GM10847 (cell line): ENCODE data around the gene GP5.

Experiments used
- POLR2A ChIP-seq: IDR thresholded peaks from 2 replicates; pipeline ENCODE4 v1.6.1; 2011; ENCODE audit not compliant: insufficient read length; ENCODE audit errors: extremely low read depth

The GP5 gene

DNA sequence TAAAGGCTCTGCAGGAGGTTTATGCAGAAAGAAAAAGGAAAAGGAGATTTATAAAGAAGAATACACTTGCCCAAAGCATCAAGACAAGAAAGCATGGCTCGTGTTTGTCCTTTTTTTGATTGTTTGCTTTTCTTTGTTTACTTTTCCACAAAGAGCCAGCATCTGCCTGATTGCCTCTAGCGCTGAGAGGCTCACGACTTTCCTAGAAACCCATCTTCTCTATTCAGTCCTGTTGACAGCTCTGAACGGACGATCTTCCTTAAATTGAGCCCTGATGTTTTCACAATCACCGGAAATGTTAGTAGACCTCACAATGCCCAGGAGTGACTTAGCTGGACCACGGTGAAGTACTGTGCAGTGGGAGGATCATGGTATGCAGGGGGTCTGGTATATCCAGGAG is 12.4 kb downstream of the GP5 start:
- TF ChIP-seq POLR2A: no peak

DNA sequence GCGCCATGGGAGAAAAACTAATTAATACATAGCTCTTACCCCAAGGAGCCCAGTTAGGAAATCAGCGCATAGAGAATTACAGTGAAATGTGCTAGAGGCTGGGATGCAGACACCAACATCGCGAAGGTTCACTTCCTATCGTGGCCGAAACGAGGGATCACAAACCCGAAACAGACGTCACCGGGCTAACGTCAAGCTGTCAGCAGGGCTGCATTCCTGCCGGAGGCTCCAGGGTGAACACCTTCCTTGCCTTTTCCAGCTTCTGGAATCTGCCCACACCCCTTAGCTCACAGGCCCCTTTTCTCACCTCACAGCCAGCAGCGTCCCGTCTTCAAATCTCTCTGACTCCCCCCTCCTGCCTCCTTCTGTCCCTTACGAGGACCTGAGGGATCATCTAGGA is 13.0 kb downstream of the GP5 start:
- no peak for TF ChIP-seq POLR2A

DNA sequence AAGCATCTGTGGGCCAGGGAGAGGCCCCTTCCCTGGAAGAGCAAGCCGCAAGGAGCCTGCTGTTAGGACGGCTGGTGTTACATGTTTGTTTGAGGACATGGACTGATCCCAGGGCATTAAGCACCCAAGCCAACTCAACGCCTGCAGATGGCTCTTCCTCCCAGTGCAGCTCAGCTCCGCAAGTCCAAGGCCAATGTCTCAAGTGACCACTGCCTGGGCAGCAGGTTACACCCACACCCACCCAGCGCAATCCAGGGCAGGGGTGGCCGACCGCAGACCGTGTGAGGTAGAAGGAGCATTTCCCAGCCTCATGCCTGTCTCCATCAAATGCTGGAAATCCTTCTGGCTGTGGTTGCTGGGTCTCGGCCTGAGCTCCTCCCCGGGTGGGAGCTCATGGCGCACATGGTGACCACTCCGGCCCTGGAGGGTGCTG is 14.5 kb downstream of the GP5 start:
- TF ChIP-seq POLR2A: no peak

DNA sequence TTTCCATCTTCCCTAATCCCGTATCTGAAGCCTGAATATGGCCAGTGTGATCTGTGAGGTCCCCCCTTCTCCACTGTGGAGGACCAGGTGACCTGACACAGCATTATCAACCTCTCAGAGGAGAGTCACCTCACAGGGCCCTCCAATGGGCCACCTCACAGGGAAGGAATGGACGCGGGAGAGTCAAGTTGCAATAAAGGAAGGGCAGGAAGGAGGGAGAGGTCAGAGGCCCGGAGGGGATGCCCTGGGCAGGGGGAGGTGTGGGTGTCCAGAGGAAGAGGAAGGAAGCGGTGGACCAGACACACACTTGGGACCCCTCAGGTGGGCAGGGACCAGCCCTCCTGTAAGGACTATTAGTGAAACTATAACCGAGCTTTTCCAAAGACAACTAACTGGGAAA is 14.9 kb downstream of the GP5 start:
- TF ChIP-seq POLR2A: no peak

DNA sequence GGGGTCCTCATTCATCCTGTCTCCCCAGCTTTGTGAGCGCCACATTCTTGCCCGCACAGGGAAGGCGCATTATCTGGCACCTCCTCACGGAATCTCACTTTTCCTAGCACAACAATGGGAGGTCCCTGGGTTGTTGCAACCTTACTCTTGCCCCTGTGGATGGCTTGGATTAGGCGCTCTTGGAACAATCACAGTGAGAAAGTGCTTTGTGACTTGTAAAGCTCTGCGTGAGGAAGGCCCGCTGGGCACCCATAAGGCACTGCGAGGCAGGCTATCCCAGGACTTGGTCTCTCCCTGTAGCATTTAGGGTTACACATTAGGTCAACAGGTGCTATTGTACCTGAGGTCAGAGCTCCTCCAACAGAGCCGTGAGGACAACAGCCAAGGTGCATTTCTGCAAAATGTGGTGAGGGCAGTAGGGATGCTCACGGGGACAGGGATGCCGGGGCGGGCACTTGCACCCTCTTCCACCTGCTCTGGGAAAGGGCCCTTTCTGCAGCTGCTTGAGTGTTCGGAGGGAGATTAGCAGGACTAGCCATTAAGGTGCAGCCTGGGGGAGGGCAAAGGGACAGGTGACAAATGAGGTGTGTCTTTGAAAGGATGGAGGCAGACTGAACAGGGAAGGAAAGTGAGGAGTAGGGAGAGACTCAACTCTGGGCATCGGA is 15.7 kb downstream of the GP5 start:
- TF ChIP-seq POLR2A: no peak

DNA sequence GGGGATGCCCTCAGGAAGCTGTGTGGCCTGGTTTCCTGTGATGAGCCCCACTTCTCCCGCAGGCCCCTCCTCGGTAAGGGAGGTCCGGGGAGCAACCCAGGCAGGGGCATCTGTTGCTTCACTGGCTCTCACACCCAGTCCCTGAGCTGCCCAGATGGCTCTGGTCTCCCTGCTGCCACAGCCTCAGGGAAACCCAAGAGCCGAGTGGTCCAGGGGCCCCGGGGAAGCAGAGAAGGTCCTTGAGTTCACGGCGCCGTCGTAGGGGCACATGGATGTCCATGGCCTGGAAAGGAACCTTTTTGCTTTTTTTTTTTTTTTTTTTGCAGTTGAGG is 16.2 kb downstream of the GP5 start:
- no peak for TF ChIP-seq POLR2A

DNA sequence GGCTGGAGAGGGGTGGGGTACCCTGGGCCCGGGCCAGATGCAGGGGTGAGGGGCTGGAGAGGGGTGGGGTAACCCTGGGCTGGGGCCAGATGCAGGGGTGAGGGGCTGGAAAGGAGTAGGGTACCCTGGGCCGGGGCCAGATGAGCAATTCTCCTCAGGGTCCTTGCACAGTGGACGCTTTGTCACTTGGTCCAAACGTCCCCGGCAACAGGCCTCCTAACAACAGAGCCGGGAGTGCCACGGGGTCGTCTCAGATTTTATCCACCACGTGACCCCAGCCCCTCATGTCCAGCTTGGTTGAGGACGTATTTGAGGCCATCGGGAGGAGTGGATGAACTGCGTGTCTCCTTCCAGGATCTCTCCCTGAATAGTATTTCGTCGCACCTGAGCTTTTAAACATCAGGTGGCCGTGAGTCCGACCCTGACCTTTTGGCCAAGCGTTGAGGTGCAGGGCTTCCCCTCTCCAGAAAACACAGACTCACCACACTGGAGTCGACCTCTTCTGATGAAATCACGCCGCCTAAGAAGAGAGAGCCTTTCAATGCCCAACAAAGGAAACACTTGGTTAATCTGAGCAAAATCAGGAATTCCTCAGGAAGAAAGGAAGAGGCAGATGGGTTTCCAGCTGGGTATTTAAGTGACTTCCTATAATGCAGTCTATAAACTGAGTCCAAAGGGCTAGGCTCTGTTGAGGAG is 16.7 kb downstream of the GP5 start:
- no peak for TF ChIP-seq POLR2A

DNA sequence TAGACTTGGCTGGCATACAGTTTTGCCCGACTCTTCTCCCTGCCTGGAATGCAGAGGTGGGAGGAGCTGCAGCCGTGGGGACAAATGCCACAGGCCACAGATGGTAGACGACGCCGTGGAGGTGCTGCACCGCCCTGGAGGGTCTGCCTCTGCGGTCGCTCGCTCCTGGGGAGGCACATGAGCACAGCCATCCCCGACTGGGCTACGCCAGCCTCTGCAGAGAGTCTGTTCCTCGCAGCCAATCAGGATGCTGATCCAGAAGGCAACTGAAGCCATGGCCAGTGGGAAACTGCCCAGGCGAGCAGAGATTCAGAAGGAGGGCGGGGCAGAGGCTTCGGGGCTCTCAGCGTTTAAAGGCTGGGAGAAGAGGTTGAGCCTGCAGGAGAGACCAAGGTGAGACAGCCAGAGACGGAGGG is 17.6 kb downstream of the GP5 start:
- TF ChIP-seq POLR2A: no peak

DNA sequence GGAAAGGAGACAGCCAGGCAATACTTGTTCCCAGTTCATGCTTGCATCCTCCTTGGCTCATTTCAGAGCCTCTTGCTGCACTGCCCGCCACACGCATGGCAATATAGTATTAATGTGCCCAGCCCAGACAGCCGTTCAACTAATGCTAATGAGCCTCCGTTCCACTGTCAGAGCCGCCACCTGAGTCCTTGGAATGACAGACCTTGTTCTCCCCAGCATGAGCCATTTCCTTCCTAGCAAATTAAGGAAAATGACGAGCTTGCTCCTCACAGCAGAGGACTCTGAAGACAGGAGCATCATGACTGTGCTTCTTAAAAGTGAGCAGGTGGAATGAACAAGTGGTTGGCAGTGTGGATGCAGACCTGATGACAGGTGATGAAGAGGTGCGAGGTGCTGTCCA is 18.7 kb downstream of the GP5 start:
- TF ChIP-seq POLR2A: no peak

DNA sequence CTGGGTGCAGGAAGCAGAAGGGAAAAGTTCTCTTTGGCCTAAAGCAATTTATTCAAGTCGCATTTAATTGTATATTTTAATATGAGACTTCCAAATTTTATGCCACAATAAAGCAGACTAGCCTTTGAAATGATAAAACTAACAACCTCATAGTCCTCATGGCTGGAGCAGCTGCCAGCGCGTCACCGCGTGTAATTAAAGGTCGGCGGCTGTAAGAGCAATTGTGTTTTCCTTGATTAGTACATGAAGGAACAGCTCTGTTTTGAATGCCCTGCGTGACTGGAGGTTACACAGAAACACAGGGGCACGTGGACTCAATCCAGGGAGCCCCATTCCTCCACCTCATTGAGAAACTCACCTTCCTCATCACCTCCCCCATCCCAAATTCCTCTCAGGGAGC is 19.4 kb downstream of the GP5 start:
- no peak for TF ChIP-seq POLR2A

DNA sequence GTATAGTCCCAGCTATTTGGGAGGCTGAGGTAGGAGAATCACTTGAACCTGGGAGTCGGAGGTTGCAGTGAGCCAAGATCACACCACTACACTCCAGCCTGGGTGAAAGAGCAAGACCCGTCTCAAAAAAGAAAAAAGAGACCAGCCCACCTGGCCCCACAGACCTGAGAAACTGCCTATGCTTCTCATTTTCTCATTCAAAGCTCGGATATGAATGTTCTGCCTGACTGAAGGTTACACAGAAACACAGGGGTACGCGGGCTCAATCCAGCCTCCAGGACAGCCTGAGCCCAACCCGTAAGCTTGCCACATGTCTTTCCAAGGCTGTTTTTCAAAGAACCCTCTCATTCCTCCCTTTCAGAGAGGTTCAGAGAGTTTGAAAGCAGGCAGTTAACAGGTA is 19.8 kb downstream of the GP5 start:
- no peak for TF ChIP-seq POLR2A

DNA sequence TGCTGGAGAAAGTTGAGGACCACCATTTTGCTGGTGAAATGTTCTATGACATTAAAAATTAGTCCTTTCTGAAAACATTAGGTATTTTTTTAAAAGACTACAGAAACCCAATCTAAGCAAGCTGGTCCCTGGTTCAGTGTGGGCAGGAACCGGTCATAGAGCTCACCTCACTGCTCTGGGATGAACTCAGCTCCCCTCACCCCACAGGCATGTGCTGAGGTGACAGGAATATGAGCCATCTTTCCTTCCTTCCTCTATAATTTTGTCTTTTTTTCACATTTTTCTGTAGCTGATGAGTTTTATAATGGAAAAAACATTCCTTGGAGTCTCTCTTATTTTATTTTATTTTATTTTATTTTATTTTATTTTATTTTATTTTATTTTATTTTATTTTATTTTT is 21.4 kb downstream of the GP5 start:
- no peak for TF ChIP-seq POLR2A

DNA sequence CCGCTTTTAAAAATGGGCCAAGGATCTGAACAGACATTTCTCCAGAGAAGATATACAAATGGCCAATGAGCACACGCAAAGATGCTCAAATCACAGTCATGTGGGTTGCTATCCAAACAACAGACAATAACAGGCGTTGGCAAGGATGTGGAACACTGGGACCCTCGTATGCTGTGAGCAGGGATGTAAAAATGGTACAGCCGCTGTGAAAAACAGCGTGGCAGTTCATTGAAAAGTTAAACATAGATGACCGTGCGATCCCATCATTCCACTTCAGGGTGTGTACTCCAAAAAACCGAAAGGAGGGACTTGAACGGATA is 22.9 kb downstream of the GP5 start:
- TF ChIP-seq POLR2A: no peak

DNA sequence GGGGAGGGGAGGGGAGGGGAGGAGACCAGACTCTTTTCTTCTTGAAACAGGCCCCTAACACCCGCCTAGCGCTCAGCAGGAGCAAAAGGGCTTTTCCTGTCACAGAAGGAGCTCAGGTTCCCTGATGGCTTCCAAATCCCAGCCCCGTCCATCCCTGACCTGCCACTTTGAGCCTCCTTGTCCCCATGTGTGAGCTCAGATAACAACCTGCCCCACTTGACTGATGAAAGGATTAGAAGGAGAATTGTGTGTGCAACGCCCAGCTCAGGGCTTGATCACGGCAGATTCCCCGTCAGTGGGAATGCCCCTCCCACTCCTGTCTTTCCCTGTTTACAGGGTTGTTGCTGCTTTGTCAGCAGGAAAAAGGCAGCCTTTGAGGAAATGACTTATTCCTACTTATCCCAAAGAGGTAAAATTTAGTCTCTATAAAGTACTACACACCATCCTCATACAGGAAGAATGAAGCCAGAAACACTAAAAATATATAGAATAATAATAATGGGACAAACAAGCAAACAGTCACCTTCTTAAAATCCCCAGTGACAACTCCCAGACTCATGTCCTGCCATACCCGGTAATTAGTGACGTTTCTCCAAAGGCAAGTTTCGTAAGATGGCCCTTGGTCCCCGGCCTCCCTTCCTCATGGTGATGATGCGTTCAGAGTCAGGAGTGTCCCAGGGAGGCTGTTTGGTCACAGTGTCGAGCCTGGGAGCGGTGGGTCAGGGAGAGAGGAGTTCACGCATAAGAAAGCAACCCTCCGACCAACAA is 23.4 kb downstream of the GP5 start:
- TF ChIP-seq POLR2A: no peak

DNA sequence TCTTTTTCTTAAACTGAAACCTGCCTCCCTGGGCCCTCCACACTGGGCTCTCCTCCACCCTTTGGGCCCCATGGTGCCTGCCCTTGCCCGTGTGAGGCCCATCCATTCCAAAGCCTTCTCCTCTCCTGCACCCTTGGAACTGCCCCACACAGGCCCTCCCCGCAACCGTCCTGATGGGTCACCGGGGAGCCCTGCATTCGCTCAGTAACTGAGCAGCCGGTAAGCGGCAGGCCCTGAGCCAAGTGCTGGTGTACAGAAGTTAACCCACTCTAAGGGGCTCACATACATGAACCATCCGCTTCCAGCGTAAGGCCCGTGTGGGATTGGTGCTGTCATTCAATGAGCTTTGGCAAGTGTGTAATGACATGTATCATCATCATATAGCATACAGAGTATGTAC is 24.1 kb downstream of the GP5 start:
- no peak for TF ChIP-seq POLR2A

DNA sequence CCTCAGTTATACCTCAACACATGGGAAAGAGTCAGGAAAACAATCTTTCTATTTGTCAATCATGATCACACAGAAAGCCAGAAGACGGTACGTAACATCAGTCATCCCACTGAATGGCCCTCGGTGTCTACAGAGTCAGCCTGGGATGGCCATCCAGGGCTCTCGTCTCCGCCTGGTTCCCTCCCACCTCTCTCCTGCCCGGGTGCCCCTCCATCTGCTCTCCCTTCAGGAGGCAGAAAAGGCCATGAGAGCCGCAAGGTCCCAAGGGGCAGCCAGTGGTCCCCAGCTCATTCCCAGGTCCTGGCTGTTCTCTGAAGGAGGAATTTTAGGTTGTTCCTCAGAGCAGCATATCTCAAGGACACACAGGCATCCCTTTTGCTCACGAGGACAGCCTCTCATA is 25.2 kb downstream of the GP5 start:
- no peak for TF ChIP-seq POLR2A

DNA sequence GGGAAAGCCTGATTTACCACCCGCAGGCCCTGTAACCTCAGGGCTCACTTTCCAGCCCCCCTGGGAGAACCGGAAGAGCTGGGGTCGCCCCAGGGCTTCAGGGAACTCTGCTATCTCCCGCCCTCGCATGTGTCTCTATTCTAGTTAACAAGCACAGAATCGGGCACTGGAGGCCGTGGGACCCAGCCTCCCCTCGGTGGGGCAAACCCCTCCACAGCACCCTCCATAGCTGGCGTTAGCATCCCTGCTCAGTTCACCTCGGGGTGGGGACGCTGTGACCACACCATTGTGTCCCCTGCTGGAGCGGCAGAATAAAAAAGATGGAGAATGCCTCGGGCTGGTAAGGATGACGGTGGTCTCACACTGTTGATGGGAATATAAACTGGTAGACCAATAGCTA is 26.0 kb downstream of the GP5 start:
- no peak for TF ChIP-seq POLR2A

DNA sequence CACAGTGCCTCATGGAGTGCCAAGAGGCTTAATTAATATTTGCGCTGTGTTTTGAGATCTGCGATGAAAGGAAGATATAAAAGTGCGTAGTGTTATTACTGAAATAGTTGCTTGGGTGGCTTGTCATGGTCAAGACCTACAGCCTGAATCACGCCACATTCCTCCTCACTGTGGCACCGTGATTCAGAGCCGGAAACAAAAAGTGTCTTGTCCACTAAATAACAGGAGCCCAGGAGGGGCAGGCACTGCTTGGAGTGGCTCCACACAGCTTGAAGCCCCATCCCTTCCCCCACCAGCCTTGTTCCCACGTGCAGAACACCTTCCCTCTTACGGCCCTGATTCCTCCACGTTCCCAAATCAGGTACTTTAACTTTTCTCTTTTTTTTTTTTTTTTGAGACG is 28.3 kb downstream of the GP5 start:
- no peak for TF ChIP-seq POLR2A
